Measurements from ENCODE around the gene DLK1.

DLK1 gene

DNA sequence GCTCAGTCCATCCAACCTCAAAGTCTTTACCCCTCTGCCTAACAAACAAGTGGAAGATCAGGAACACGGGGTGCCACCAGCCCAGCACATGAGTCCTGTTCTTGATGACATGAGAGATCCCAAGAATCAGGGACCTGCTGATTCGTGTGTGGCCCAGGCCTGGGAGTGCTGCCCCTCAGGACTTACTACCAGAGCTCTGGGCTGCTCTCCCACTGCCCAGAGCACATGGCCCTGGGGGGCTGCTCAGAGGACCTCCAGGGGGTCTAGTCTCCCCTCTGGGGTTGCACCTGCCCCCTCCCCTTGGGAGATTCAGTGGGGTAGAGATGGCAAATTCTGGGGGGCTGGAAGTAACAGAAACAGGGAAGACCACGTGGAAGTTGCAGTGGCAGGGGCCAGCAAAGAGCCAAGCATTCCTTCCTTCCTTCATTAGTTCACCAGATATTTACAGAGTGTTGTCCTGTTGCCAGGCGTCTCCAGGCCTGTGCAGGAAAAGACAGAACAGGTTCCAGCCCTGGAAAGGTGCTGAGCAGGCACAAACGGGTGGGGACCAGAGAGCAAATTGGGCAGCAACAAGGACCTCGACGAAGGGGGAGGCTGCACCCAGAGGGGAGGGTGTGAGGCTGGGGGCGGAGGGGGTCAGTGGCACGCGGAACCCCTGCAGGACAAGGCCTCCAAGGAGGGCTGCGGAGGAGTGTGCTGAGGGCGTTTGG lies 54.1 kb downstream of the DLK1 start:
- DNase-seq, result no peak

- DNase-seq, result no peak
Observed at GRCh38 chr14:100781952-100782351, 55.3 kb downstream of the DLK1 start.

DNA sequence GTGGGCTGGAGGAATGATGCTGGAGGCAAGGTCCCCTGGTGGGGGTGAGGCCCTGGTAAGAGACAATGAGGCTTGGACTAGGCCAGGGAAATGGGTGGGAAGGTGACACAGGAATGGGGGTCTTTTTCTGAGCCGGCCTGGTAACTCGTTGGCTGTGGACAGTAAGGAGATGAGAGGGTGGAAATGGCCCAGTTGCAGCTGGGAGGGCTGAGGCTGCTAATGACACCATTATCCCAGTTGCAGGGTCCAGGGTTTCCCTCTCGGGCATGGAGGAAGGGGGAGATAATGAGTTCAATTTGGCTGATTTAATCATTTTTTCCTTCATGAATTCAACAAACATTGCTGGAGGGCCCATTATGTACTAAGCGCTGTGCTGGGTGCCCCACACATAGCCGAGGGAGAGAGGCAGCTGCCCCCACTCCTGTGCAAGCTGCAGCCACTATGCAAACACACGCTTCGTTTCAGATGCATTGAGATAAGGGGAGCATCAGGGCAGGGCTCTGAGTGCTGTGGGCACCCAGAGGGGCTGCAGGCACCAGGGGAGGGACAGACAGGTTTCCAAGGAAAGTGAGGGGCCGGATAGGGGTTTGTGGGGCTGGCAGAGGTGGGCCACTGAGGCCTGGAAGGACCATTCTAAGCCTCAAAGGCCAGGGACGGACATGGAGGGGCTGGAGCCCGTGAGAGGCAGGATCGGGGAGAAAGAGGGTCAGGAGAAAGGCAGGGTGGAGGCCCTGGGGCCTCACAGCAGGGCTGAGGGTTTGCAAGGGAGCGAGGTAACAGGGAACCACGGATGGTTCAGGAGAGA lies 56.0 kb downstream of the DLK1 start:
- DNase-seq, result no peak

DNA sequence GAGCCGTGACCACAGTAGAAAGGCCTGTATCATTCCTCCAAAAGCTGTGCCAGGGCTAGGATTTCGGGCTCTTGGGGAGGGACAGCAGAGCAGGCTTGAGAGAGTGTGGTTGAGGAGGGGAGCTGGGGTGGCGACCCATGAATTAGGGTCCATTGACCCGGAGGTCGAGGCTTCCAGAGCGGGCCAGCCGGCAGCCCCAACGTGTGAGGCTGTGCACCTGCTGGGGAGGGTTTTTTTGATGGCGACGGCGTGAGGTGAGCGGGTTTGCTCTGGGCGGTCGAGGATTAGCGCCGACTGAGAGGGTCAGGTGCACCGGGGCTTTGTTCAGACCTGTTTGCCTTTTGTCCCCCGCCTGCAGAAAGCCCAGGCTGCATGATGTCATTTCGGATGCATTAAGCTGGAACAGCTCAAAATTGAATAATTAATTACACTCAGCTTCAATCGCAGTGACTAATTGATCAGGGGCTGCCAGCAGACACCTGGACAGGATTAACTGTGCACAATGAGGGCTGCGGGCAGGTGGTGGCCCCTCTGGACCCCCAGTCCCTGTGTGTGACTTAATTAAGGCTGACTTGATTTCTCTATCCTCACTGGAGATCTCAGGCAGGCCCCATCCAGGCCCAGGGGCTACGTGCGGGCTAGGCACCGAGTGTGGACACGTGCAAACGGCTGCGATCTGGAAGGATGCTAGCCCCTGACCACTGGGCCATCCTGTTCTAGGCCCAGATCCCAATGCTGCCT lies 57.1 kb downstream of the DLK1 start:
- no peak for DNase-seq

DNA sequence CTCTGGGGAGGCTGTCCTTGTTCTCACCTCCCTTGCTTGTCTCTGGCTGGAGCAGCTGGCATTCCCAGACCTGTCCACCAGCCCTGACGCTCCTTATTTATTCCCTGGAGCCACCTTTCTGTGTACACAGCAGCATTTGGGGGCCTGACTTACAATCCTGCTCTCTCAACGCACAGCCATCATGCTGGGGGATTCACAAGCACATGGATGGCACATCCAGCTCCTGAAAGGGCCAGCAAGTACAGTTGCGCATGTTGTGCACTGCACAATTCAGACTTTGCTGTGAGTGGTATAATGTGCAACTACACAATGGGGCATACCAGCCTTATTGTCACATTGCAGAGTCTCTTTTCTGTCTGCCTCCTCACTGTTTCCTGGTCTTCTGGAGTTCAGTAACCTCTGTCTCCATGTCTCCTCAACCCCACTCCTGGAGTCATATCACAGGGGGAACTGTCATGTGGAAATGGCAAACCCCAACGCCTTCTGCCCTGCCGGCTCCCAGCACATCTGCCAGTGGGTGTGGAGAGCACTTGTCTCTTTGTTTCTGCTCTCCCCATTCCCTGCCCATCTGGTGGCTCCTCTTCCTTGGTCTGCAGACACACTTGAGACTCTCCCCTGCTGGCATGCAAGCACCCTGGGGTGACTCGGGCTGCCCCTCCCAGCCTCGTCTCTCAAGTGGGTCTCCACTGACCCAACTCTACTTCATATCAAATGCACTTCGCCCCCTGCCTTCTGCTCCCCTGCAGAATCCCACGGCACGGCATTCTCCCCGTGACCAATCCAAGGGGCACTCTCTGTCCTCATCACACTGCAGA lies 58.0 kb downstream of the DLK1 start:
- no peak for DNase-seq

- DNase-seq, result no peak
Observed at GRCh38 chr14:100785338-100785615, 58.6 kb downstream of the DLK1 start.

DNA sequence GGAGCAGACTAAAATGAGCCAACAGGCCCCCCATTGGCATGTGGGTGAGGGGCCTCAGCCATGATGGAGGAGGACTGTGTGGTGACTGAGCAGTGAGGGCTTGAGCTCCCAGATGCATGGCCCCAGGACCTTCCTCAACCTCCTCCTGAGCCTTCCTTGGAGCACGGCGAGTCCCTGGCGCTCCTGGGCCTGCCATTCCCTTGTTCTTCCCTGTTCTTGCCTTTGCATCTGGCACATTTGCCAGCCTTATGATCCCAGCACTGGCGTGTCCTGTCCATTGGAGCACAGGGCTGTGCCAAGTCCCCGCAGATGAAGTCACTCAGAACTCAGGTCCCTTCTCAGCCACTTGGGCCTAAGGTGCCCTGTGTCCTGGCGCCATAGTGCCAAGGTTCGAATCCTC lies 58.9 kb downstream of the DLK1 start:
- no peak for DNase-seq

GRCh38 chr14:100786131-100786530 lies 59.4 kb downstream of the DLK1 start:
- no peak for DNase-seq

GRCh38 chr14:100786576-100787219 lies 60.0 kb downstream of the DLK1 start:
- DNase-seq, result no peak

- no peak for DNase-seq
Observed at GRCh38 chr14:100787659-100788058, 61.0 kb downstream of the DLK1 start.

Measured in stimulated activated CD4-positive, alpha-beta T cell treated with anti-CD3 and anti-CD28 coated beads, Interleukin-4, amount 100 ng/mL, for 1 hour (primary cell).